K562 (cell line): ENCODE measurements around the gene WDR31. TPM values are rescaled to one million over a fixed set of nuclear protein-coding genes. Genes with fewer than 3 reads are reported as not detected.

Experiments
- REST ChIP-seq, 2 experiments: fragments of 450-650 bp; formaldehyde crosslinking in 1 of 2; IDR thresholded peaks; 2 replicates each; pipeline versions ENCODE4 v1.4.0 to v1.6.1; 2014 to 2020; ENCODE audit warnings: mild to moderate bottlenecking in 2 of 2, borderline replicate concordance in 1 of 2, low read depth in 1 of 2
- STAG1 ChIP-seq: sonication (generic); formaldehyde crosslinking; IDR thresholded peaks from 2 replicates; pipeline ENCODE4 v1.5.0; 2020; ENCODE audit warnings: missing genetic modification reagents, borderline replicate concordance
- ZNF224 ChIP-seq: sonication (generic); formaldehyde crosslinking; IDR thresholded peaks from 2 replicates; pipeline ENCODE4 v1.8.0; 2022; ENCODE audit warnings: mild to moderate bottlenecking, missing genetic modification reagents
- ZNF282 ChIP-seq: sonication (generic); formaldehyde crosslinking; IDR thresholded peaks from 2 replicates; pipeline ENCODE4 v1.8.1; 2023; ENCODE audit warnings: missing genetic modification reagents
- polyA plus RNA-seq, 8 experiments: library from polyadenylated mRNA; depleted of rRNA in 4 of 8; stranded (reverse) in 5 of 8; unstranded in 3 of 8; fragments of >200 nt; fragmentation: Nextera tagmentation in 2 of 8; fragmentation: Illumina TruSeq in 1 of 8; extraction: Ambion mirVana in 2 of 8; extraction: Trizol in 1 of 8; gene quantifications; 2 replicates each; pipeline versions ENCODE4 v1.2.1 to v1.2.3, GENCODE V29; 2011 to 2014; ENCODE audit warnings: inconsistent platforms in 1 of 8, missing spikeins in 1 of 8
- total RNA-seq, 7 experiments: library from RNA; depleted of rRNA in 6 of 7; stranded (reverse); fragments of >200 nt in 6 of 7; fragmentation: Illumina TruSeq in 2 of 7; extraction: Trizol in 2 of 7; gene quantifications; 2 replicates each; pipeline versions ENCODE4 v1.2.1 to v1.2.3, GENCODE V29; 2011 to 2021; ENCODE audit warnings: low replicate concordance in 1 of 7

Gene WDR31
- total and polyA plus RNA-seq, 9 of the 15 experiments (the other 6 are each of a cell fraction or from before 2014, with no cell fraction given) = 0.35 to 1.8 (median 0.95) TPM

GRCh38 chr9:113355040-113355596, 15.0 kb upstream of the WDR31 start (continued):
- peak; percentile 85 for TF ChIP-seq REST (IDR thresholded peaks at IDR 0.05; ENCODE audit: borderline replicate concordance)
- TF ChIP-seq REST (CRISPR knock-in tag; IDR thresholded peaks at IDR 0.05; ENCODE audit: low read depth) = no peak
- TF ChIP-seq ZNF282 (CRISPR knock-in tag) = no peak
- TF ChIP-seq ZNF224 (CRISPR knock-in tag) = no peak
- TF ChIP-seq STAG1 (CRISPR knock-in tag) = no peak
- TF ChIP-seq, all 486 proteins: peak for 11
